WTC11 (cell line): ENCODE results near the gene ADAMTS5. TPM values are rescaled to one million over a fixed set of nuclear protein-coding genes. Genes with fewer than 3 reads are reported as not detected.

ENCODE experiments used
- ATAC-seq: fragments of 200-7000 bp; cut with Tn5 transposase; 2 replicates; pipeline ENCODE4 v1.10.0; 2021; ENCODE audit warnings: mild to moderate bottlenecking, moderate library complexity
- CTCF ChIA-PET: fragments of 300-600 bp; sonication (Branson Sonifier 250); formaldehyde crosslinking; loops from one replicate; lab custom pipeline; 2021; ENCODE audit warnings: antibody characterized with exemption; lab: Charles Lee
- POLR2A ChIA-PET: fragments of 350-600 bp; sonication (Branson Sonifier 250); formaldehyde crosslinking; loops from one replicate; lab custom pipeline; 2021; ENCODE audit warnings: antibody characterized with exemption; lab: Charles Lee
- DNase-seq: peaks from one replicate; pipeline ENCODE4 v3.0.0; 2021; ENCODE audit warnings: low spot score
- H3K27ac Mint-ChIP-seq: 2 replicates; pipeline ENCODE4 v1.8.0; 2021; ENCODE audit warnings: mixed read lengths
- H3K27me3 Mint-ChIP-seq: 2 replicates; pipeline ENCODE4 v1.8.0; 2021; ENCODE audit warnings: low read depth, mild to moderate bottlenecking, moderate library complexity, mixed read lengths
- H3K36me3 Mint-ChIP-seq: 2 replicates; pipeline ENCODE4 v1.8.0; 2021; ENCODE audit warnings: mixed read lengths
- H3K4me1 Mint-ChIP-seq: 2 replicates; pipeline ENCODE4 v1.8.0; 2022; ENCODE audit warnings: mixed read lengths
- H3K4me3 Mint-ChIP-seq: 2 replicates; pipeline ENCODE4 v1.8.0; 2021; ENCODE audit warnings: mild to moderate bottlenecking, moderate library complexity, mixed read lengths
- H3K9me3 Mint-ChIP-seq: 2 replicates; pipeline ENCODE4 v1.8.0; 2021; ENCODE audit warnings: mixed read lengths
- ARID4B ChIP-seq: sonication (generic); formaldehyde crosslinking; IDR thresholded peaks from 2 replicates; pipeline ENCODE4 v1.8.0; 2023; ENCODE audit warnings: missing genetic modification reagents, mild to moderate bottlenecking, borderline replicate concordance
- ATF6 ChIP-seq: sonication (generic); formaldehyde crosslinking; IDR thresholded peaks from 2 replicates; pipeline ENCODE4 v1.8.1; 2023; ENCODE audit warnings: mild to moderate bottlenecking, missing genetic modification reagents
- CBFB ChIP-seq: sonication (generic); formaldehyde crosslinking; IDR thresholded peaks from 2 replicates; pipeline ENCODE4 v1.8.1; 2022; ENCODE audit warnings: mild to moderate bottlenecking, low read depth, missing genetic modification reagents
- E2F4 ChIP-seq: sonication (generic); formaldehyde crosslinking; IDR thresholded peaks from 2 replicates; pipeline ENCODE4 v1.8.1; 2022; ENCODE audit warnings: low read depth, mild to moderate bottlenecking, moderate library complexity, missing genetic modification reagents, borderline replicate concordance
- EMX1 ChIP-seq: fragments of 250-450 bp; sonication (Bioruptor Pico); IDR thresholded peaks from 2 replicates; pipeline ENCODE4 v1.8.0; 2021; ENCODE audit warnings: mild to moderate bottlenecking
- FOXP1 ChIP-seq: sonication (generic); formaldehyde crosslinking; IDR thresholded peaks from 2 replicates; pipeline ENCODE4 v1.8.0; 2022; ENCODE audit warnings: missing genetic modification reagents, mild to moderate bottlenecking, moderate library complexity, borderline replicate concordance
- GTF2I ChIP-seq: fragments of 250-450 bp; sonication (Bioruptor Pico); conservative IDR thresholded peaks from 2 replicates; pipeline ENCODE4 v1.4.0; 2021; ENCODE audit warnings: mild to moderate bottlenecking
- IRF1 ChIP-seq: sonication (generic); formaldehyde crosslinking; IDR thresholded peaks from 2 replicates; pipeline ENCODE4 v1.8.0; 2023; ENCODE audit warnings: missing genetic modification reagents
- IRF2 ChIP-seq: sonication (generic); formaldehyde crosslinking; IDR thresholded peaks from 2 replicates; pipeline ENCODE4 v1.8.0; 2022; ENCODE audit warnings: low read depth, missing genetic modification reagents, borderline replicate concordance
- JAZF1 ChIP-seq: fragments of 250-450 bp; sonication (Bioruptor Pico); IDR thresholded peaks from 2 replicates; pipeline ENCODE4 v1.9.0; 2021; ENCODE audit warnings: moderate library complexity, mild to moderate bottlenecking, inconsistent platforms
- MYBL2 ChIP-seq: sonication (generic); formaldehyde crosslinking; IDR thresholded peaks from 2 replicates; pipeline ENCODE4 v1.8.1; 2023; ENCODE audit warnings: mild to moderate bottlenecking, moderate library complexity, missing genetic modification reagents
- NR1H2 ChIP-seq: sonication (generic); formaldehyde crosslinking; IDR thresholded peaks from 2 replicates; pipeline ENCODE4 v1.9.0; 2021; ENCODE audit warnings: mild to moderate bottlenecking, moderate library complexity, missing genetic modification reagents
- NR2C2 ChIP-seq: sonication (generic); formaldehyde crosslinking; IDR thresholded peaks from 2 replicates; pipeline ENCODE4 v1.8.0; 2022; ENCODE audit warnings: mild to moderate bottlenecking, missing genetic modification reagents
- RELA ChIP-seq: sonication (generic); formaldehyde crosslinking; IDR thresholded peaks from 2 replicates; pipeline ENCODE4 v1.8.1; 2022; ENCODE audit warnings: missing genetic modification reagents, mild to moderate bottlenecking, borderline replicate concordance
- SMAD4 ChIP-seq: sonication (generic); formaldehyde crosslinking; IDR thresholded peaks from 2 replicates; pipeline ENCODE4 v1.8.0; 2022; ENCODE audit warnings: mild to moderate bottlenecking, missing genetic modification reagents
- ZNF121 ChIP-seq: sonication (generic); formaldehyde crosslinking; IDR thresholded peaks from 2 replicates; pipeline ENCODE4 v1.8.0; 2023; ENCODE audit warnings: missing genetic modification reagents
- ZNF263 ChIP-seq: sonication (generic); formaldehyde crosslinking; IDR thresholded peaks from 2 replicates; pipeline ENCODE4 v1.8.1; 2022; ENCODE audit warnings: low read depth, mild to moderate bottlenecking, moderate library complexity, missing genetic modification reagents
- ZNF425 ChIP-seq: fragments of 250-450 bp; sonication (Bioruptor Pico); conservative IDR thresholded peaks from 2 replicates; pipeline ENCODE4 v1.9.0; 2021; ENCODE audit warnings: mild to moderate bottlenecking
- total RNA-seq: library from RNA; stranded (reverse); gene quantifications from 3 replicates; pipeline ENCODE4 v1.2.3, GENCODE V29; 2021
- TF ChIP-seq, protein P1 (sequence below): sonication (generic); formaldehyde crosslinking; IDR thresholded peaks from 2 replicates; pipeline ENCODE4 v1.8.1; 2023; ENCODE audit warnings: mild to moderate bottlenecking, missing genetic modification reagents, moderate library complexity
- TF ChIP-seq, protein P2 (sequence below): fragments of 250-450 bp; sonication (Bioruptor Pico); IDR thresholded peaks from 2 replicates; pipeline ENCODE4 v1.9.0; 2021; ENCODE audit warnings: moderate library complexity, mild to moderate bottlenecking, inconsistent platforms, borderline replicate concordance

Gene ADAMTS5
- total RNA-seq, 1 experiment from 2014 or later, result 1.6 TPM

DNA sequence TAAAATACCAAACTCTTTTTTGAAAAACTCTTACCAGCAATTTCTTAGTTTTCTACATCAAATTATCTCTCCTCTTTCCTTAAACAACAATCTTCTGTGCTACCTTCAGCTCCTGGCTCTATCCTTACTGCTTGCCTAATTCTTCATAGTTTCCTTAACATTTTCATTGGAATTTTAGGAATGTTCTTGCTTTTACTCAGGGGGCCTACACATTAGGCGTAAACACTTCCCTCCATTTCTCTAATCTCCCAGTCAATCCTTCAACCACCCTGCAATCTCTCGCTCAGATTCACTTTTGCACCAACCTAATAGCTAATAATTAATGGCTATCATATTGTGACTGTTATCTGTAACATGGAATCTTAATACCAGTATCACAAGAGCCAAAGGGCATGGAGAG, 50.1 kb downstream of the ADAMTS5 start:
- ATAC-seq, result peak; percentile 89
- Mint-ChIP-seq H3K4me1 (peaks cover 39% of the 10 kb centered on the region), H3K36me3 (peaks cover 20% of the 10 kb centered on the region), H3K27ac (peak overlapping the region; percentile 2), H3K27me3 (no peaks in the 10 kb centered on the region), H3K9me3 (peaks cover 27% of the 10 kb centered on the region)
- POLR2A ChIA-PET, result no interaction called here
- TF ChIP-seq RELA (no peak), NR1H2 (CRISPR knock-in tag) (no peak)
- TF ChIP-seq, all 79 proteins: peak for 0
- CTCF ChIA-PET, result interaction anchor here (1.2 to 1.8 kb wide), 2 partner anchors 45 to 784 kb away, joined by 4 to 7 read pairs; no protein-coding TSS in a partner anchor
- DNase-seq, result no peak
- no peak overlapping the region for H3K4me3 Mint-ChIP-seq

GRCh38 chr21:26914557-26914956, 52.3 kb downstream of the ADAMTS5 start:
- H3K9me3 Mint-ChIP-seq, result peaks cover 27% of the 10 kb centered on the region
- H3K27ac Mint-ChIP-seq, result no peak overlapping the region
- peaks cover 20% of the 10 kb centered on the region for H3K36me3 Mint-ChIP-seq
- DNase-seq (no peak), ATAC-seq (no peak)
- ChIA-PET CTCF (no interaction called here), POLR2A (no interaction called here)
- H3K27me3 Mint-ChIP-seq, result peaks cover 2% of the 10 kb centered on the region; the same call in 1 of the 2 replicates
- peaks cover 61% of the 10 kb centered on the region for H3K4me1 Mint-ChIP-seq
- TF ChIP-seq EMX1 (CRISPR knock-in tag), result no peak
- no peak for TF ChIP-seq ZNF425 (CRISPR knock-in tag)
- TF ChIP-seq GTF2I (CRISPR knock-in tag), result no peak
- no peak for TF ChIP-seq CBFB (CRISPR knock-in tag)
- no peak for TF ChIP-seq JAZF1 (CRISPR knock-in tag)
- TF ChIP-seq MYBL2 (CRISPR knock-in tag), result no peak
- no peak overlapping the region for H3K4me3 Mint-ChIP-seq

DNA sequence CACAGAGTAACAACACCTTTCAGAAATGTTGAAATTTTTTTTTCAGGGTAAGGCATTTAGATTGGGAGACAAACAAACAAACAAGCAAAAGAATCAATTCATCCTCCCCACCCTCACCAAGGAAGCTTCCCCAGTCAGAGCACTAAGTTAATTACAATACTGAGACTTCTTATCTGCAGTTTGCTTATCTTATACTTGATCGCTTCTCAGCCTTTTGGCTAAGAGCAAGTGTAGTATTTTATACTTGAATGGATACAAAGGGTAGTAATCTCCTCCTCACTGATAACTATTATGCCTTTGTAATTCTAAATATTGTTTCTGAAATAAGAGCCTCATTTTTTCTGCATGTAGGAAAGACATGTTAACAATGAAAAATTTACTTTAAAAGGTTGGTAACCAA, 54.4 kb downstream of the ADAMTS5 start:
- no peak overlapping the region for H3K27ac Mint-ChIP-seq
- peaks cover 10% of the 10 kb centered on the region for H3K27me3 Mint-ChIP-seq
- H3K4me1 Mint-ChIP-seq, result peaks cover 55% of the 10 kb centered on the region
- ATAC-seq (no peak), DNase-seq (no peak)
- H3K9me3 Mint-ChIP-seq, result peaks cover 27% of the 10 kb centered on the region
- H3K36me3 Mint-ChIP-seq, result peaks cover 20% of the 10 kb centered on the region
- POLR2A ChIA-PET, result no interaction called here
- H3K4me3 Mint-ChIP-seq, result no peak overlapping the region
- CTCF ChIA-PET, result no interaction called here
- TF ChIP-seq FOXP1 (no peak), NR2C2 (no peak), ZNF121 (no peak), ZNF263 (CRISPR knock-in tag) (no peak), ATF6 (CRISPR knock-in tag) (no peak), IRF1 (CRISPR knock-in tag) (no peak), GTF2I (CRISPR knock-in tag) (no peak), IRF2 (CRISPR knock-in tag) (no peak), E2F4 (no peak), SMAD4 (no peak), ARID4B (no peak), RELA (no peak)
- TF ChIP-seq, protein P1, sequence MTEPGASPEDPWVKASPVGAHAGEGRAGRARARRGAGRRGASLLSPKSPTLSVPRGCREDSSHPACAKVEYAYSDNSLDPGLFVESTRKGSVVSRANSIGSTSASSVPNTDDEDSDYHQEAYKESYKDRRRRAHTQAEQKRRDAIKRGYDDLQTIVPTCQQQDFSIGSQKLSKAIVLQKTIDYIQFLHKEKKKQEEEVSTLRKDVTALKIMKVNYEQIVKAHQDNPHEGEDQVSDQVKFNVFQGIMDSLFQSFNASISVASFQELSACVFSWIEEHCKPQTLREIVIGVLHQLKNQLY (CRISPR knock-in tag), result no peak
- TF ChIP-seq, protein P2, sequence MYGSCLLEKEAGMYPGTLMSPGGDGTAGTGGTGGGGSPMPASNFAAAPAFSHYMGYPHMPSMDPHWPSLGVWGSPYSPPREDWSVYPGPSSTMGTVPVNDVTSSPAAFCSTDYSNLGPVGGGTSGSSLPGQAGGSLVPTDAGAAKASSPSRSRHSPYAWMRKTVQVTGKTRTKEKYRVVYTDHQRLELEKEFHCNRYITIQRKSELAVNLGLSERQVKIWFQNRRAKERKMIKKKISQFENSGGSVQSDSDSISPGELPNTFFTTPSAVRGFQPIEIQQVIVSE (CRISPR knock-in tag), result no peak
